Effector memory CD4-positive, alpha-beta T cell (primary cell): ENCODE measurements around the gene BDKRB1.
A peak's percentile ranks its signal among the peaks of the same experiment; 100 is the strongest.

Experiments
- DNase-seq, 3 donors: peaks; one replicate each; pipeline ENCODE4 v3.0.0-alpha.2; 2020
- H3K27ac ChIP-seq: 2 replicates; pipeline ENCODE4 v1.7.0; 2013; ENCODE audit warnings: mild to moderate bottlenecking, low read length, moderate library complexity; ENCODE audit not compliant: insufficient read depth, poor library complexity, severe bottlenecking
- H3K27me3 ChIP-seq: replicated peaks from 2 replicates; pipeline ENCODE4 v1.7.0; 2013; ENCODE audit warnings: mild to moderate bottlenecking, low read length; ENCODE audit not compliant: insufficient read depth, control insufficient read depth, poor library complexity, severe bottlenecking
- H3K36me3 ChIP-seq: 2 replicates; pipeline ENCODE4 v1.7.0; 2013; ENCODE audit warnings: mild to moderate bottlenecking, low read length, moderate library complexity; ENCODE audit not compliant: control insufficient read depth, insufficient read depth
- H3K4me1 ChIP-seq: 2 replicates; pipeline ENCODE4 v1.7.0; 2013; ENCODE audit warnings: low read length, mild to moderate bottlenecking; ENCODE audit not compliant: control insufficient read depth, insufficient read depth, poor library complexity, severe bottlenecking
- H3K4me3 ChIP-seq: 2 replicates; pipeline ENCODE4 v1.7.0; 2013; ENCODE audit warnings: low read length, low read depth, mild to moderate bottlenecking; ENCODE audit not compliant: insufficient read depth, poor library complexity, severe bottlenecking
- H3K9me3 ChIP-seq: 2 replicates; pipeline ENCODE4 v1.7.0; 2013; ENCODE audit warnings: mild to moderate bottlenecking, low read length, moderate library complexity; ENCODE audit not compliant: control insufficient read depth

Gene BDKRB1

GRCh38 chr14:96274122-96274521 is 18.1 kb downstream of the BDKRB1 start:
- Histone ChIP-seq H3K27ac (no peak overlapping the region), H3K9me3 (peaks cover 11% of the 10 kb centered on the region), H3K36me3 (no peaks in the 10 kb centered on the region), H3K27me3 (no peaks in the 10 kb centered on the region), H3K4me3 (no peak overlapping the region), H3K4me1 (no peaks in the 10 kb centered on the region)
- DNase-seq = no peak

DNA sequence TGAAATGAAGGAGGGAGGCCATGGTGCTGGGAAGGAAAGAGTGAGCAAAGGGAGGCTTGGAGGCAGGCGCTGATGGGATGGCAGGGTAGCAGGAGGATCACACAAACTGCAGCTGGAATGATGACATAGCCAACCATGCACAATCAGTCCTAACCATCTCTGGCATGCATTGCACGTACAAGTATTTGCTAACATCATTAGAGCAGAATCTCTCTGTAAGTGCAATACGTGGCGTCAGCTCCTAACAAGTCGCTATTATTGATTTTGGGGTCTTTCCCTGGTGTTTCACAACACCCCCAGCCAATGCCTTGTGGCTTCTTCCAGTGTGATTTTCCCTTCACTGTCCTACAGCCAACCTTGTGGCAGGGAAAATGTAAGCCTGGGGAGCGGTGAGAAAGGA is 18.5 kb downstream of the BDKRB1 start:
- no peak overlapping the region for H3K4me3 ChIP-seq
- DNase-seq = no peak
- peaks cover 11% of the 10 kb centered on the region for H3K9me3 ChIP-seq
- no peaks in the 10 kb centered on the region for H3K27me3 ChIP-seq
- H3K27ac ChIP-seq = no peak overlapping the region
- no peaks in the 10 kb centered on the region for H3K4me1 ChIP-seq
- H3K36me3 ChIP-seq = no peaks in the 10 kb centered on the region

DNA sequence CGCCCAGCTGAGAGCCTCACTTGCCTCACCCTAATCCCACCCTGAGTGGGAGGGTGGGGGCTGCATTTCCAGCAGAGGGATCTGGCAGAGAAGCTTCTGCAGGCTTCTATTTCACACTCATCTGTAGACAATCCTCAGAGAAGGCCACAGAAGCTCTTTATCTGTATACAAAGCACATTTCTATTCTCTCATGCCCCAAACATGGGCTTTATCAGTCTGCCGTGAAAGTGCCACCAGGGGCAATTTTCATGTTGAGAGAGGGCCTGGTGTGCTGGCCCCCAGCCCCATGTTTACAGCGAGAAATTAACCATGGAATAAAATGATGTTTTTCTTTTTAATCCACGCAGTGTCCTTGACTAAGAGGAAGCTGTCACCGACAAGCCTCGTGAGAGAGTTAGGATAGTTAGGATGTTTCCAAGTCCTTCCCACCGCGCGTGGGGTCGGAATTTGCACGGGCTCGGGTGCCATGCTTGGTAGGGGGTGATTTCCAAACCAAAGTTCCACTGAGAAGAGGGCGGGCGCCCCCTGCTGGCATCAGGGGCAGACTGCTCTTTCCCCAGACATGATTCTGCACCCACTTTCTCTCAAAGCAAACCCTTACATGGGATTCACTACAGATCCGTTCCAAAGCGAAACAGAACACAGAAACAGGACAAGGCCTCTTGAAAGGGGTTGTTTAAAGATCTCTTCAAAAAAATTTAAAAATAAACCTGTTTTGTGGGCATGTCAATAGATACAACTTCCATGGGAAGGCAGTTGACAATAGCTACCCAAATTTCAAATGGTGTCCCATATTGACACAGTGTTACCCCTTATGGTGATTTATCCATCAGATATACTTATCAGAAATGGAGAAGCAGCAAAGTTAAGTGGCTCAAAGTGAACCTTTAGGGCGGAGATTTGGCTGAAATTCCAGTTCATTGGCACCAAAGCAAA is 19.4 kb downstream of the BDKRB1 start:
- Histone ChIP-seq H3K9me3 (peaks cover 11% of the 10 kb centered on the region), H3K27me3 (no peaks in the 10 kb centered on the region), H3K4me1 (no peaks in the 10 kb centered on the region), H3K36me3 (no peaks in the 10 kb centered on the region), H3K27ac (no peak overlapping the region), H3K4me3 (no peak overlapping the region)
- peak; percentile 18 to 53 (median 25) for DNase-seq

DNA sequence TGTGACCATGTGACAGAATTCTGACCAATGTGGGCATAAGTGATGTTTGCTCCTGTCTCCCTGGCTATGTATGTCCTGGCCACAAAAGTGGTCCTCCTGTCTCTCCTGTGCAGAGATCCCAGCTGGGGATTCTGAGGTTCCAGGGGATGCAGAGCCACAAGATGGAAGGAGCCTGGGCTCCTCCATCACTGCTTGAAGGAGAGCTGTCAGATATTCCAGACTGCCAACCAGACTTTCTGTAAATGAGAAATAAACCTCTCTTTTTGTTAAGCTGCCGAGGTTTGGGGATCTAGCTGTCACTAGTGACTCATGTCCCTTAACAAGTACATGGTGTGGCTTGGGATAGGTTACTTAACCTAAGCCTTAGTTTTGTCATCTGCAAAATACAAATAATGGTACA is 21.9 kb downstream of the BDKRB1 start:
- Histone ChIP-seq H3K27ac (no peak overlapping the region), H3K9me3 (peaks cover 11% of the 10 kb centered on the region), H3K4me1 (no peaks in the 10 kb centered on the region), H3K36me3 (no peaks in the 10 kb centered on the region), H3K27me3 (no peaks in the 10 kb centered on the region), H3K4me3 (no peak overlapping the region)
- no peak for DNase-seq

DNA sequence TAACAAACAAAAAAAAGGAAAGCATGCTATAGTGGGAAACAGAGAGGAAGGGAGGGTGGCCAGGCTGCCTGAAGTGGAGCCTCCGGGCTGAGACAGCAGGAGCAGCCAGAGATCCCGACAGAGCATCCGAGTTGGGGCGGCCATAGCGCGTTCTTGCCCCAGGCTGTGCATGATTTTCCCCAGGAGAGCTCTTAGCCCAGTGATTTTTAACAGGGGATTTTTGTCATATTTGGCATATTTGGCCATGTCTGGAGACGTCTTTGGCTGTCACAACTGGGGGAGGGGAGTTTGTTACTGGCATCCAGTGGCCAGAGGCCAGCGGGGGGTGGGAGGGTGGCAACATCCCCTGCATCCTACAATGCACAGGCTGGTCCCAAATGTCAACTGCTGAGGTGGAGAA is 23.6 kb downstream of the BDKRB1 start:
- H3K36me3 ChIP-seq = no peaks in the 10 kb centered on the region
- no peaks in the 10 kb centered on the region for H3K27me3 ChIP-seq
- no peaks in the 10 kb centered on the region for H3K4me1 ChIP-seq
- H3K27ac ChIP-seq = no peak overlapping the region
- no peak for DNase-seq
- H3K9me3 ChIP-seq = peaks cover 11% of the 10 kb centered on the region
- no peak overlapping the region for H3K4me3 ChIP-seq

- H3K4me1 ChIP-seq = no peaks in the 10 kb centered on the region
- H3K27me3 ChIP-seq = no peaks in the 10 kb centered on the region
- H3K36me3 ChIP-seq = no peaks in the 10 kb centered on the region
- H3K4me3 ChIP-seq = no peak overlapping the region
- H3K27ac ChIP-seq = no peak overlapping the region
- no peak for DNase-seq
- H3K9me3 ChIP-seq = peaks cover 11% of the 10 kb centered on the region
Measured at GRCh38 chr14:96280104-96280503, 24.1 kb downstream of the BDKRB1 start.

DNA sequence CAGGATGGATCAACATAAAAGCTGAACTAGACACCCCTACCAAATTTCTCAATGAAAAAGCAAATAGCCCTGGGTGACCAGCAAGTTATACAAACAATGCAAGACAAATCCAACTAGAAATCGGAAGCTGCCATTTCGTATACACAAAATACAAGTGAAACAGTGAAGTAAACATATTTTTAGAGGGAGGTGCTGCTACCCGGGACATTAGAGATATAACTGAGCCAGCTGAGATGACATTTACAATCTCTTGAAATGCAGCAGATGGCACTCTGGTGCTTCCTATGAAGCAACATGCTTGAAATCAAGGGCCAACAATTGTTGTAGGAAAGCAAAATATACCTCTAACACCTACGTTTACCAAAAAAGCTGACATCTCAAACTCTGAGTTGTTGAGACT is 25.5 kb downstream of the BDKRB1 start:
- Histone ChIP-seq H3K27ac (no peak overlapping the region), H3K4me3 (no peak overlapping the region), H3K4me1 (no peaks in the 10 kb centered on the region), H3K9me3 (peaks cover 11% of the 10 kb centered on the region), H3K27me3 (no peaks in the 10 kb centered on the region), H3K36me3 (no peaks in the 10 kb centered on the region)
- DNase-seq = no peak

- Histone ChIP-seq H3K27me3 (no peaks in the 10 kb centered on the region), H3K27ac (no peak overlapping the region), H3K36me3 (peaks cover 12% of the 10 kb centered on the region), H3K9me3 (no peaks in the 10 kb centered on the region), H3K4me1 (no peaks in the 10 kb centered on the region), H3K4me3 (no peak overlapping the region)
- no peak for DNase-seq
Measured at GRCh38 chr14:96284008-96284407, 28.0 kb downstream of the BDKRB1 start.

- no peaks in the 10 kb centered on the region for H3K4me1 ChIP-seq
- no peak overlapping the region for H3K27ac ChIP-seq
- no peaks in the 10 kb centered on the region for H3K9me3 ChIP-seq
- H3K4me3 ChIP-seq = no peak overlapping the region
- DNase-seq = no peak
- peaks cover 17% of the 10 kb centered on the region for H3K36me3 ChIP-seq
- no peaks in the 10 kb centered on the region for H3K27me3 ChIP-seq
Measured at GRCh38 chr14:96284430-96284829, 28.4 kb downstream of the BDKRB1 start.

GRCh38 chr14:96285667-96286066 is 29.7 kb downstream of the BDKRB1 start:
- peaks cover 25% of the 10 kb centered on the region for H3K36me3 ChIP-seq
- no peak overlapping the region for H3K4me3 ChIP-seq
- no peak for DNase-seq

More at GRCh38 chr14:96285667-96286066, 29.7 kb downstream of the BDKRB1 start:
- no peaks in the 10 kb centered on the region for H3K27me3 ChIP-seq
- H3K27ac ChIP-seq = no peak overlapping the region
- H3K9me3 ChIP-seq = no peaks in the 10 kb centered on the region
- no peaks in the 10 kb centered on the region for H3K4me1 ChIP-seq
